HEK293 (cell line): ENCODE data around the gene CDC25C.

Experiments used
- GLI4 ChIP-seq: fragments of 450-650 bp; formaldehyde crosslinking; IDR thresholded peaks from 2 replicates; pipeline ENCODE4 v1.5.1; 2016; ENCODE audit warnings: missing biosample characterization, missing genetic modification characterization
- GLIS2 ChIP-seq: fragments of 450-650 bp; formaldehyde crosslinking; IDR thresholded peaks from 2 replicates; pipeline ENCODE4 v1.5.1; 2016; ENCODE audit warnings: missing biosample characterization, missing genetic modification characterization
- RBAK ChIP-seq: fragments of 450-650 bp; formaldehyde crosslinking; IDR thresholded peaks from 2 replicates; pipeline ENCODE4 v1.5.1; 2016; ENCODE audit warnings: missing biosample characterization, missing genetic modification characterization
- SCRT2 ChIP-seq: fragments of 450-650 bp; formaldehyde crosslinking; IDR thresholded peaks from 2 replicates; pipeline ENCODE4 v1.5.1; 2016; ENCODE audit warnings: missing biosample characterization, missing genetic modification characterization
- TRIM28 ChIP-seq: IDR thresholded peaks from 2 replicates; pipeline ENCODE4 v1.6.1; 2011; ENCODE audit warnings: low read length, control low read depth, borderline replicate concordance
- YY2 ChIP-seq: fragments of 450-650 bp; formaldehyde crosslinking; IDR thresholded peaks from 2 replicates; pipeline ENCODE4 v1.5.1; 2016; ENCODE audit warnings: missing biosample characterization, missing genetic modification characterization
- ZBTB1 ChIP-seq: fragments of 450-650 bp; formaldehyde crosslinking; IDR thresholded peaks from 2 replicates; pipeline ENCODE4 v1.5.1; 2016; ENCODE audit warnings: missing biosample characterization, missing genetic modification characterization
- ZIC2 ChIP-seq: fragments of 450-650 bp; formaldehyde crosslinking; IDR thresholded peaks from 2 replicates; pipeline ENCODE4 v1.5.1; 2016; ENCODE audit warnings: missing biosample characterization, missing genetic modification characterization
- ZNF138 ChIP-seq: fragments of 450-650 bp; formaldehyde crosslinking; IDR thresholded peaks from 2 replicates; pipeline ENCODE4 v1.5.1; 2016; ENCODE audit warnings: missing biosample characterization, missing genetic modification characterization, borderline replicate concordance
- ZNF169 ChIP-seq: fragments of 450-650 bp; formaldehyde crosslinking; IDR thresholded peaks from 2 replicates; pipeline ENCODE4 v1.5.1; 2016; ENCODE audit warnings: missing biosample characterization, missing genetic modification characterization
- ZNF274 ChIP-seq, 2 experiments: fragments of 200-500 bp in 1 of 2; fragments of 450-650 bp in 1 of 2; sonication (Bioruptor generic) in 1 of 2; formaldehyde crosslinking in 1 of 2; IDR thresholded peaks; 2 replicates each; pipeline versions ENCODE4 v1.5.1 to v1.6.1; 2014 to 2016; ENCODE audit warnings: borderline replicate concordance in 1 of 2, inconsistent platforms in 1 of 2, low read length in 1 of 2, missing biosample characterization in 1 of 2, missing genetic modification characterization in 1 of 2
- ZNF324 ChIP-seq: fragments of 450-650 bp; formaldehyde crosslinking; IDR thresholded peaks from 2 replicates; pipeline ENCODE4 v1.5.1; 2016; ENCODE audit warnings: missing biosample characterization, missing genetic modification characterization
- ZNF335 ChIP-seq: fragments of 450-650 bp; formaldehyde crosslinking; conservative IDR thresholded peaks from 2 replicates; pipeline ENCODE4 v1.5.1; 2016; ENCODE audit warnings: missing biosample characterization, missing genetic modification characterization
- ZNF341 ChIP-seq: fragments of 450-650 bp; formaldehyde crosslinking; IDR thresholded peaks from 2 replicates; pipeline ENCODE4; 2016; ENCODE audit warnings: low read depth, missing biosample characterization, missing genetic modification characterization
- ZNF501 ChIP-seq: fragments of 450-650 bp; formaldehyde crosslinking; IDR thresholded peaks from 2 replicates; pipeline ENCODE4 v1.5.1; 2016; ENCODE audit warnings: missing biosample characterization, missing genetic modification characterization
- ZNF555 ChIP-seq: fragments of 450-650 bp; formaldehyde crosslinking; conservative IDR thresholded peaks from 2 replicates; pipeline ENCODE4 v1.5.1; 2017; ENCODE audit warnings: missing biosample characterization, mild to moderate bottlenecking, missing genetic modification characterization, inconsistent platforms
- ZNF660 ChIP-seq: fragments of 450-650 bp; IDR thresholded peaks from 2 replicates; pipeline ENCODE4 v1.5.1; 2018; ENCODE audit warnings: missing biosample characterization, mild to moderate bottlenecking, missing genetic modification characterization
- ZNF747 ChIP-seq: fragments of 450-650 bp; formaldehyde crosslinking; IDR thresholded peaks from 2 replicates; pipeline ENCODE4 v1.5.1; 2016; ENCODE audit warnings: missing biosample characterization, missing genetic modification characterization
- ZNF791 ChIP-seq: fragments of 450-650 bp; formaldehyde crosslinking; IDR thresholded peaks from 2 replicates; pipeline ENCODE4 v1.5.1; 2016; ENCODE audit warnings: missing biosample characterization, missing genetic modification characterization
- TF ChIP-seq, protein P1 (sequence below): fragments of 450-650 bp; formaldehyde crosslinking; IDR thresholded peaks from 2 replicates; pipeline ENCODE4 v1.5.1; 2016; ENCODE audit warnings: missing biosample characterization, missing genetic modification characterization
- TF ChIP-seq, protein P2 (sequence below): fragments of 450-650 bp; formaldehyde crosslinking; IDR thresholded peaks from 2 replicates; pipeline ENCODE4 v1.5.1; 2016; ENCODE audit warnings: missing biosample characterization, missing genetic modification characterization
- TF ChIP-seq, protein P3 (sequence below): fragments of 450-650 bp; IDR thresholded peaks from 2 replicates; pipeline ENCODE4 v1.5.1; 2018; ENCODE audit warnings: missing biosample characterization, missing genetic modification characterization
- TF ChIP-seq, protein P4 (sequence below): fragments of 450-650 bp; formaldehyde crosslinking; IDR thresholded peaks from 2 replicates; pipeline ENCODE4 v1.5.1; 2016; ENCODE audit warnings: missing biosample characterization, missing genetic modification characterization
- TF ChIP-seq, protein P5 (sequence below): fragments of 450-650 bp; formaldehyde crosslinking; IDR thresholded peaks from 2 replicates; pipeline ENCODE4 v1.5.1; 2016; ENCODE audit warnings: missing biosample characterization, missing genetic modification characterization
- TF ChIP-seq, protein P6 (sequence below): IDR thresholded peaks from 2 replicates; pipeline ENCODE4 v1.6.1; 2011; ENCODE audit warnings: mild to moderate bottlenecking, low read depth, low read length, borderline replicate concordance
- TF ChIP-seq, protein P7 (sequence below): fragments of 450-650 bp; formaldehyde crosslinking; IDR thresholded peaks from 2 replicates; pipeline ENCODE4 v1.5.1; 2016; ENCODE audit warnings: missing biosample characterization, missing genetic modification characterization
- TF ChIP-seq, protein P8 (sequence below): fragments of 450-650 bp; formaldehyde crosslinking; IDR thresholded peaks from 2 replicates; pipeline ENCODE4 v1.5.1; 2016; ENCODE audit warnings: missing biosample characterization, missing genetic modification characterization

CDC25C gene

DNA sequence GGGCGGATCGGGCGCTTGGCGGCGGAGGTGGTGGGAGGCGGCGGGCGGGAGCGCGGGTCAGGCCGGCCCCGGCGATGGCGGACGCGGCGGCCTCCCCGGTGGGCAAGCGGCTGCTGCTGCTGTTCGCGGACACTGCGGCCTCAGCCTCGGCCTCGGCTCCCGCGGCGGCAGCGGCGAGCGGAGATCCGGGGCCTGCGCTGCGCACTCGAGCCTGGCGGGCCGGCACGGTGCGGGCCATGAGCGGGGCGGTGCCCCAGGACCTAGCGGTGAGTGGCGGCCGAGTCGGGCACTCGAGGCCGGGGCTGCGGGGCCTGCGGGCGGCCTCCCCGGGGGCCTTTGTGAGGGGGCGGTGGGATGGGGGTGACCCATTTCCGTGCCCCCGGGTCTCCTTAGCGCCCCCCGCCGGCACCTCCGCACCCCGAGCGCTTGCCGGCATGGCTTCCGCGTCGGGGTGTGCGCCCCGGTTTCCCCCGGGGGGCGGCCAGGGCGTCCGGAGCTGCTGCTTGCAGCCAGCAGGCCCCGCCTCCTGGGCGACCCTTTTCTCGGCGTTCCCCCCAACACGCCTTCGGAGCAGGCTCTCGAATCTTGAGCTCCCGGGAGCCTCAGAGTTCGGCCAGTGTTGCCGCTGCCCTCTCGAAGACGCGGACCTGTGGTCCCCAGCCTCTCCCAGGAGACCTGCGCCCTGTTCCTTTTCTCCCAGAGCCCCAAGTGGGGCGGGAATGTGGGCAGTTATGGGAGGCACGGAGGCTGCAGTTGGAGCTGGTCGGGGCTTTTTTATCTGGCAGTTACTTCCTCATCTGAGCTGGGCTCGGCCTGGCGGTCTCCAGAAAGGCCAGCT, 21.3 kb upstream of the CDC25C start (continued):
- TF ChIP-seq ZNF335 (peak; percentile 82), ZNF274 (IDR thresholded peaks at IDR 0.05; ENCODE audit: low read length) (no peak), ZNF274 (tag by site-specific recombination; IDR thresholded peaks at IDR 0.05; ENCODE audit: borderline replicate concordance) (no peak), ZNF791 (no peak), ZNF324 (tag by site-specific recombination) (0 out of 2 replicates have a peak, but pooled peaks have one; percentile 14), YY2 (tag by site-specific recombination) (no peak), ZNF747 (tag by site-specific recombination) (no peak), ZNF501 (tag by site-specific recombination) (no peak), ZBTB1 (no peak), GLIS2 (tag by site-specific recombination) (peak; percentile 90), ZNF660 (no peak; the same call in 1 of the 2 replicates), SCRT2 (tag by site-specific recombination) (0 out of 2 replicates have a peak, but pooled peaks have one; percentile 13), GLI4 (tag by site-specific recombination) (0 out of 2 replicates have a peak, but pooled peaks have one; percentile 62), ZIC2 (peak; percentile 25; the same call in 1 of the 2 replicates), ZNF555 (no peak), ZNF138 (tag by site-specific recombination) (no peak), RBAK (tag by site-specific recombination) (no peak), ZNF341 (peak; percentile 64), ZNF169 (tag by site-specific recombination) (no peak), TRIM28 (no peak)
- TF ChIP-seq, protein P1, sequence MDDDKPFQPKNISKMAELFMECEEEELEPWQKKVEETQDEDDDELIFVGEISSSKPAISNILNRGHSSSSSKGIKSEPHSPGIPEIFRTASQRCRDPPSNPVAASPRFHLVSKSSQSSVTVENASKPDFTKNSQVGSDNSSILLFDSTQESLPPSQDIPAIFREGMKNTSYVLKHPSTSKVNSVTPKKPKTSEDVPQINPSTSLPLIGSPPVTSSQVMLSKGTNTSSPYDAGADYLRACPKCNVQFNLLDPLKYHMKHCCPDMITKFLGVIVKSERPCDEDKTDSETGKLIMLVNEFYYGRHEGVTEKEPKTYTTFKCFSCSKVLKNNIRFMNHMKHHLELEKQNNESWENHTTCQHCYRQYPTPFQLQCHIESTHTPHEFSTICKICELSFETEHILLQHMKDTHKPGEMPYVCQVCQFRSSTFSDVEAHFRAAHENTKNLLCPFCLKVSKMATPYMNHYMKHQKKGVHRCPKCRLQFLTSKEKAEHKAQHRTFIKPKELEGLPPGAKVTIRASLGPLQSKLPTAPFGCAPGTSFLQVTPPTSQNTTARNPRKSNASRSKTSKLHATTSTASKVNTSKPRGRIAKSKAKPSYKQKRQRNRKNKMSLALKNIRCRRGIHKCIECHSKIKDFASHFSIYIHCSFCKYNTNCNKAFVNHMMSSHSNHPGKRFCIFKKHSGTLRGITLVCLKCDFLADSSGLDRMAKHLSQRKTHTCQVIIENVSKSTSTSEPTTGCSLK: no peak
- TF ChIP-seq, protein P2, sequence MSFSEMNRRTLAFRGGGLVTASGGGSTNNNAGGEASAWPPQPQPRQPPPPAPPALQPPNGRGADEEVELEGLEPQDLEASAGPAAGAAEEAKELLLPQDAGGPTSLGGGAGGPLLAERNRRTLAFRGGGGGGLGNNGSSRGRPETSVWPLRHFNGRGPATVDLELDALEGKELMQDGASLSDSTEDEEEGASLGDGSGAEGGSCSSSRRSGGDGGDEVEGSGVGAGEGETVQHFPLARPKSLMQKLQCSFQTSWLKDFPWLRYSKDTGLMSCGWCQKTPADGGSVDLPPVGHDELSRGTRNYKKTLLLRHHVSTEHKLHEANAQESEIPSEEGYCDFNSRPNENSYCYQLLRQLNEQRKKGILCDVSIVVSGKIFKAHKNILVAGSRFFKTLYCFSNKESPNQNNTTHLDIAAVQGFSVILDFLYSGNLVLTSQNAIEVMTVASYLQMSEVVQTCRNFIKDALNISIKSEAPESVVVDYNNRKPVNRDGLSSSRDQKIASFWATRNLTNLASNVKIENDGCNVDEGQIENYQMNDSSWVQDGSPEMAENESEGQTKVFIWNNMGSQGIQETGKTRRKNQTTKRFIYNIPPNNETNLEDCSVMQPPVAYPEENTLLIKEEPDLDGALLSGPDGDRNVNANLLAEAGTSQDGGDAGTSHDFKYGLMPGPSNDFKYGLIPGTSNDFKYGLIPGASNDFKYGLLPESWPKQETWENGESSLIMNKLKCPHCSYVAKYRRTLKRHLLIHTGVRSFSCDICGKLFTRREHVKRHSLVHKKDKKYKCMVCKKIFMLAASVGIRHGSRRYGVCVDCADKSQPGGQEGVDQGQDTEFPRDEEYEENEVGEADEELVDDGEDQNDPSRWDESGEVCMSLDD (tag by site-specific recombination): peak; percentile 94
- TF ChIP-seq, protein P3, sequence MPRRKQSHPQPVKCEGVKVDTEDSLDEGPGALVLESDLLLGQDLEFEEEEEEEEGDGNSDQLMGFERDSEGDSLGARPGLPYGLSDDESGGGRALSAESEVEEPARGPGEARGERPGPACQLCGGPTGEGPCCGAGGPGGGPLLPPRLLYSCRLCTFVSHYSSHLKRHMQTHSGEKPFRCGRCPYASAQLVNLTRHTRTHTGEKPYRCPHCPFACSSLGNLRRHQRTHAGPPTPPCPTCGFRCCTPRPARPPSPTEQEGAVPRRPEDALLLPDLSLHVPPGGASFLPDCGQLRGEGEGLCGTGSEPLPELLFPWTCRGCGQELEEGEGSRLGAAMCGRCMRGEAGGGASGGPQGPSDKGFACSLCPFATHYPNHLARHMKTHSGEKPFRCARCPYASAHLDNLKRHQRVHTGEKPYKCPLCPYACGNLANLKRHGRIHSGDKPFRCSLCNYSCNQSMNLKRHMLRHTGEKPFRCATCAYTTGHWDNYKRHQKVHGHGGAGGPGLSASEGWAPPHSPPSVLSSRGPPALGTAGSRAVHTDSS: no peak; the same call in 1 of the 2 replicates
- TF ChIP-seq, protein P4, sequence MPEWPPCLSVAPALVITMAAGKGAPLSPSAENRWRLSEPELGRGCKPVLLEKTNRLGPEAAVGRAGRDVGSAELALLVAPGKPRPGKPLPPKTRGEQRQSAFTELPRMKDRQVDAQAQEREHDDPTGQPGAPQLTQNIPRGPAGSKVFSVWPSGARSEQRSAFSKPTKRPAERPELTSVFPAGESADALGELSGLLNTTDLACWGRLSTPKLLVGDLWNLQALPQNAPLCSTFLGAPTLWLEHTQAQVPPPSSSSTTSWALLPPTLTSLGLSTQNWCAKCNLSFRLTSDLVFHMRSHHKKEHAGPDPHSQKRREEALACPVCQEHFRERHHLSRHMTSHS: no peak
- TF ChIP-seq, protein P5, sequence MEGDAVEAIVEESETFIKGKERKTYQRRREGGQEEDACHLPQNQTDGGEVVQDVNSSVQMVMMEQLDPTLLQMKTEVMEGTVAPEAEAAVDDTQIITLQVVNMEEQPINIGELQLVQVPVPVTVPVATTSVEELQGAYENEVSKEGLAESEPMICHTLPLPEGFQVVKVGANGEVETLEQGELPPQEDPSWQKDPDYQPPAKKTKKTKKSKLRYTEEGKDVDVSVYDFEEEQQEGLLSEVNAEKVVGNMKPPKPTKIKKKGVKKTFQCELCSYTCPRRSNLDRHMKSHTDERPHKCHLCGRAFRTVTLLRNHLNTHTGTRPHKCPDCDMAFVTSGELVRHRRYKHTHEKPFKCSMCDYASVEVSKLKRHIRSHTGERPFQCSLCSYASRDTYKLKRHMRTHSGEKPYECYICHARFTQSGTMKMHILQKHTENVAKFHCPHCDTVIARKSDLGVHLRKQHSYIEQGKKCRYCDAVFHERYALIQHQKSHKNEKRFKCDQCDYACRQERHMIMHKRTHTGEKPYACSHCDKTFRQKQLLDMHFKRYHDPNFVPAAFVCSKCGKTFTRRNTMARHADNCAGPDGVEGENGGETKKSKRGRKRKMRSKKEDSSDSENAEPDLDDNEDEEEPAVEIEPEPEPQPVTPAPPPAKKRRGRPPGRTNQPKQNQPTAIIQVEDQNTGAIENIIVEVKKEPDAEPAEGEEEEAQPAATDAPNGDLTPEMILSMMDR (tag by site-specific recombination): peak; percentile 61; the same call in 1 of the 2 replicates
- TF ChIP-seq, protein P6, sequence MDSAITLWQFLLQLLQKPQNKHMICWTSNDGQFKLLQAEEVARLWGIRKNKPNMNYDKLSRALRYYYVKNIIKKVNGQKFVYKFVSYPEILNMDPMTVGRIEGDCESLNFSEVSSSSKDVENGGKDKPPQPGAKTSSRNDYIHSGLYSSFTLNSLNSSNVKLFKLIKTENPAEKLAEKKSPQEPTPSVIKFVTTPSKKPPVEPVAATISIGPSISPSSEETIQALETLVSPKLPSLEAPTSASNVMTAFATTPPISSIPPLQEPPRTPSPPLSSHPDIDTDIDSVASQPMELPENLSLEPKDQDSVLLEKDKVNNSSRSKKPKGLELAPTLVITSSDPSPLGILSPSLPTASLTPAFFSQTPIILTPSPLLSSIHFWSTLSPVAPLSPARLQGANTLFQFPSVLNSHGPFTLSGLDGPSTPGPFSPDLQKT: no peak
- TF ChIP-seq, protein P7, sequence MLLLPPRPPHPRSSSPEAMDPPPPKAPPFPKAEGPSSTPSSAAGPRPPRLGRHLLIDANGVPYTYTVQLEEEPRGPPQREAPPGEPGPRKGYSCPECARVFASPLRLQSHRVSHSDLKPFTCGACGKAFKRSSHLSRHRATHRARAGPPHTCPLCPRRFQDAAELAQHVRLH: no peak
- TF ChIP-seq, protein P8, sequence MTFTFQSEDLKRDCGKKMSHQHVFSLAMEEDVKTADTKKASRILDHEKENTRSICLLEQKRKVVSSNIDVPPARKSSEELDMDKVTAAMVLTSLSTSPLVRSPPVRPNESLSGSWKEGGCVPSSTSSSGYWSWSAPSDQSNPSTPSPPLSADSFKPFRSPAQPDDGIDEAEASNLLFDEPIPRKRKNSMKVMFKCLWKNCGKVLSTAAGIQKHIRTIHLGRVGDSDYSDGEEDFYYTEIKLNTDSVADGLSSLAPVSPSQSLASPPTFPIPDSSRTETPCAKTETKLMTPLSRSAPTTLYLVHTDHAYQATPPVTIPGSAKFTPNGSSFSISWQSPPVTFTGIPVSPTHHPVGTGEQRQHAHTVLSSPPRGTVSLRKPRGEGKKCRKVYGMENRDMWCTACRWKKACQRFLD (tag by site-specific recombination): no peak
